ENCODE results near the gene IVD. TPM values are rescaled to one million over a fixed set of nuclear protein-coding genes. Genes with fewer than 3 reads are reported as not detected.
A peak's percentile ranks its signal among the peaks of the same experiment; 100 is the strongest.

The IVD gene
- total RNA-seq, 2 donors from 2014 or later, result 74.1 to 86.1 TPM

DNA sequence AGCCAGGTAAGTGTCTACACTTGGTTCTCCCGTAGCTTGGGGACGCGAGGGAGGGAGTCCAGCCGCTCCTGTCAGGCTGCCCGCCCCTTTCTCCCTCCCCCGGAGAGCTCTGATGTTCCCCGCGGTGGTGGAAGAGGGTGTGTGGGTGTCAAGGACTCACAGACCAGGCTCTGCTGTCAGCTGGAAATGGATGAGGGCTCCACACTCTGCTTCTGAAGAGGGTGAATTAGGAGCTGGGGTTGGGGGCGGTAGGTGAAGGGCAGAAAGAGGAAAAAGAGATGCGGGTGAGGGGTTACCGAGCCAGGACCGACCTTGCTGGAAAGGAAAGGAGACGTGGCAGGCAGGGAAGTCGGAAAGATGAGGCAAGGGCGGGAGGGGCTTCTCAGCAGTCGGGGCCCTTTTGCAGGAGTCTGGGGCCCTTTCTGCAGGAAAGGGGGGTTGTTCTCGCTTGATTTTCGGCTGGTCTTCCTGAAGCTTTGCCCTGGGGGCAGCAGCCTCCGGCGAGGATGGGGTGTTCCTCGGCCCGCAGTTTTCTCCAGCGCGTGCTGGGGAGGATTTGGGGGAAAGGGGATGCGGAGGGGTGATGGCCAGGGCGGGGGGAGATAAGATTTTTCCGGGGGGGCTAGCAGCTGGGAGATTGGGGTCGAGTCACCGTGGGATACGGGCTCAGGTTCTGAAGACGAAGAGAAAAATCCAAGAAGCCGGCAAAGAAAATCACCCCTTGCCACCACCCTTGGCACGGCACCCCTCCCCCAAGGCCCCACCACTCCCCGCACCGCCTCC lies 34.6 kb downstream of the IVD start:
- no peak overlapping the region for H3K27ac ChIP-seq

DNA sequence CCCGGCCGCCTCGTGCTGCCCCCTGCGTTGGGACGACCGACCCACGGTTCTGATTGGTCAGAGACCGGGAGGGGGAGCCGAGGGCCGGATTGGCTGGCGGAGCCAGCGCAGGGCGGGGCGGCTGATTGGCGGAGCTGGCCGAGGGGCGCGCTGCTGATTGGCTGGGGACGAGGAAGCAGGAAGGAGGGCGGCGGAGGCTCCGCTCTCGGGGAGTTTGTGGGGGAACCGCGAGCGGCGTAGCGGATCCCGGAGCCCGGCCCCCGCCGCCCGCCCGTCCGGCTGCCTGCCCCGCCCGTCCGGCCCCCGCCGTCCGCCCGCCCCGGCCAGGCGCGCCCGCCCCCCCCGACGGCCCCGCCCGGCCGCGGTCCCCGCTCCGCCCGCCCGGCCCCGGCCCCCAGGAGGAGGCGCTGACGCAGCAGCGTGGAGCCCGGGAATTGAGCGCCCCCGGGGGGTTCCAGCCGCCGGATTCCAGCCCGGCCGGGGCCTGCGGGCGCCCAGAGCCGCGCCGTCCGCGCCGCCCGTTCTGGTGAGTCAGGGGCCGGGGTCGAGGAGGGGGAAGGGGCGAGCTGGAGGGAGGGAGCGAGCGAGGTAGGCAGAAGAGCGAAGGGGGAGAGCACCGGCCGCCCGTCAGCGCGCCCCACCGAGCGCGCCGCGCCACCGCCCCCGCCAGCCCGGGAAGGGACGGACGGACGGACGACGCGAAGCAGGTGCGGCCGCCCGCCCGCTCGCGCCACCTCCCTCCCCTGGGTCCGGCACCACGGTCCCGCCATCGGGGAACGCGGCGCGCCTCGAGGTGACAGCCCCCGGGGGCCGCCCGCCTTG lies 35.4 kb downstream of the IVD start, which contains the start of gene BAHD1:
Gene BAHD1 (plus strand): TSS at position 211 of the 822 bp plus-strand sequence. CDS start 17,512 bp downstream, outside the sequence.
- Histone ChIP-seq H3K27me3 (no peaks in the 10 kb centered on the region), H3K4me3 (peak within 1 kb of the TSS; percentile 79), H3K9ac (ENCODE audit: low read depth in 2 of 2, low read length in 2 of 2) (peak within 1 kb of the TSS; percentile 81 to 86), H3K4me1 (peaks cover 13% of the 10 kb centered on the region), H3K27ac (peak within 1 kb of the TSS; percentile 53), H3K36me3 (no peaks in the 10 kb centered on the region), H3K9me3 (no peaks in the 10 kb centered on the region)
- intact Hi-C loops (cut with DNase I), result no loop called here
- TF ChIP-seq, protein P1, sequence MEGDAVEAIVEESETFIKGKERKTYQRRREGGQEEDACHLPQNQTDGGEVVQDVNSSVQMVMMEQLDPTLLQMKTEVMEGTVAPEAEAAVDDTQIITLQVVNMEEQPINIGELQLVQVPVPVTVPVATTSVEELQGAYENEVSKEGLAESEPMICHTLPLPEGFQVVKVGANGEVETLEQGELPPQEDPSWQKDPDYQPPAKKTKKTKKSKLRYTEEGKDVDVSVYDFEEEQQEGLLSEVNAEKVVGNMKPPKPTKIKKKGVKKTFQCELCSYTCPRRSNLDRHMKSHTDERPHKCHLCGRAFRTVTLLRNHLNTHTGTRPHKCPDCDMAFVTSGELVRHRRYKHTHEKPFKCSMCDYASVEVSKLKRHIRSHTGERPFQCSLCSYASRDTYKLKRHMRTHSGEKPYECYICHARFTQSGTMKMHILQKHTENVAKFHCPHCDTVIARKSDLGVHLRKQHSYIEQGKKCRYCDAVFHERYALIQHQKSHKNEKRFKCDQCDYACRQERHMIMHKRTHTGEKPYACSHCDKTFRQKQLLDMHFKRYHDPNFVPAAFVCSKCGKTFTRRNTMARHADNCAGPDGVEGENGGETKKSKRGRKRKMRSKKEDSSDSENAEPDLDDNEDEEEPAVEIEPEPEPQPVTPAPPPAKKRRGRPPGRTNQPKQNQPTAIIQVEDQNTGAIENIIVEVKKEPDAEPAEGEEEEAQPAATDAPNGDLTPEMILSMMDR (IDR thresholded peaks at IDR 0.05), result no peak
- DNase-seq, result peak; percentile 98

More for the DNA sequence above, 34.6 kb downstream of the IVD start:
- Histone ChIP-seq H3K27me3 (no peaks in the 10 kb centered on the region), H3K4me1 (peaks cover 10% of the 10 kb centered on the region), H3K9me3 (no peaks in the 10 kb centered on the region), H3K36me3 (no peaks in the 10 kb centered on the region), H3K4me3 (peak overlapping the region; percentile 47), H3K9ac (ENCODE audit: low read depth in 2 of 2, low read length in 2 of 2) (peak overlapping the region; percentile 54 to 81)
- DNase-seq, result peak; percentile 59
- TF ChIP-seq, protein P1 (IDR thresholded peaks at IDR 0.05), result no peak
- intact Hi-C loops (cut with DNase I), result no loop called here

DNA sequence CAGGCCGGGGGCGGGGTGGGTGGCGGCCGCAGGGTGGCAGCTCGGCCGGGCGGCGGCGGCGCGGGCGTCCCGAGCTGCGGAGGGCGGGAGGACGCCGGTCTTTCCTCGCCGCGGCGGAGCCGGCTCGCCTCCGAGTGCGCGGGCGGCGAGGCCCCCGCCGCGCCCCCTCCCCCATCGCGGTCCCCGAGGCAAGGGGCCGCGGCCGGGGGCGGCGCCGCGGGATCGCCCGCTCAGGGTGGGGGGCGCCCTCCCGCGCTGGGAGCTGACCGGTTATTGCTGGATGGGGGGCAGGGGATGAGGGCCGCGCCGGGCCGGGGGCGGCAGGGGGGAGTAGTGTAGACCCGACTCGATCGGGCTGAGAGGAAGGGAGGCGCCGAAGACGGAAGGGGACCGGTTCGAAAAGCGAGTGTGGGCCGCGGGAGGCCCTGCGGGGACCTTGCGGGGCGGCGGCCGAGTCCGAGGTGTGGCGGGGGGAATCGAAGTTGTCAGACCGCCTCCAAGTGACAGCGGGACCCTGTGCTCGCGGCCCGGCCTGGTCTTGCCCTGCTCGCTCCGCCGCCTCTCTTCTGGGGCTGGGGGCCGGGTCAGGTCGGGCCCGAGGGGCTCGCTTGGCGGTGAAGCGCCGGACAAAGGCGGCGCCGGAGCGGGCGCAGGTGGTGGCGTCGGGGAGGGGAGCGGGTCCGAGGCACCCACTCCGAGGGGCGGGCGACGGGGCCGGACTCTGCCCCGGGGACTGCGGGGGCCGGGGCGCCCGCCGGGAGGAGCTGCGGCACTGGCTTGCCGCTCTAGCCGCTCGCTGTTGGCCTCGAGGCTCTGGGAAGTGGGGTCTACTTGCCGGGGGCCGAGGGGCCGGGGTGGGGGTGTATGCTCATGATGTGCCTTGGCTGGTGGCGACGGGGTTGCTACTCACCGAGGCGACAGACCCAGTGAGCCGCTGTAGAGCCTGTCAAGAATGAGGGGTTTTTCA lies 36.3 kb downstream of the IVD start:
- Histone ChIP-seq H3K27ac (no peak overlapping the region), H3K4me1 (peaks cover 11% of the 10 kb centered on the region), H3K9me3 (no peaks in the 10 kb centered on the region), H3K9ac (ENCODE audit: low read depth in 2 of 2, low read length in 2 of 2) (peak overlapping the region; percentile 55 to 86), H3K36me3 (no peaks in the 10 kb centered on the region), H3K27me3 (no peaks in the 10 kb centered on the region), H3K4me3 (peak overlapping the region; percentile 79)
- TF ChIP-seq, protein P1 (IDR thresholded peaks at IDR 0.05), result no peak
- peak; percentile 38 for DNase-seq
- intact Hi-C loops (cut with DNase I), result no loop called here

DNA sequence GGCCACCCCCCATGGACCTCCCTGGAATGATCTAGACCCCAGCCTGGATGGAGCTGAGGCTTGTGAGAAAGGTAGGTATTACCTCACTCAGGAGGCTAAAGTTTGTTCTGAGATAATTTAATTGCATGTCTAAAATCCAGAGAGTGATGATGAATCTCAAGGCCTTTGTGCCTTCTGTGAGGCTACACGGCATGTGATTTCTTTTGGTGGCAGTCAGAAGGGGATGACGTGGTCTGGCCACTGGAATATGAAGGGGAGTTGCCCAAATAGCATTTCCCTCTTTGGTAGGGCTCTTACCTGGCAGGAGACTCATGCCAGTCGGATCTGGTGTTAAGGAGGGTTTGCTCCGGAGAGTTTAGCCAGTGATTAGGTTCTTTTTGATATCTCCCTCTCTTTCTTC lies 37.7 kb downstream of the IVD start:
- H3K36me3 ChIP-seq, result no peaks in the 10 kb centered on the region
- intact Hi-C loops (cut with DNase I), result no loop called here
- no peaks in the 10 kb centered on the region for H3K27me3 ChIP-seq
- H3K9me3 ChIP-seq, result no peaks in the 10 kb centered on the region
- no peak overlapping the region for H3K4me3 ChIP-seq
- DNase-seq, result no peak
- H3K27ac ChIP-seq, result no peak overlapping the region
- no peak overlapping the region for H3K9ac ChIP-seq (ENCODE audit: low read depth in 2 of 2, low read length in 2 of 2)
- TF ChIP-seq, protein P1 (IDR thresholded peaks at IDR 0.05), result no peak
- H3K4me1 ChIP-seq, result peaks cover 11% of the 10 kb centered on the region

DNA sequence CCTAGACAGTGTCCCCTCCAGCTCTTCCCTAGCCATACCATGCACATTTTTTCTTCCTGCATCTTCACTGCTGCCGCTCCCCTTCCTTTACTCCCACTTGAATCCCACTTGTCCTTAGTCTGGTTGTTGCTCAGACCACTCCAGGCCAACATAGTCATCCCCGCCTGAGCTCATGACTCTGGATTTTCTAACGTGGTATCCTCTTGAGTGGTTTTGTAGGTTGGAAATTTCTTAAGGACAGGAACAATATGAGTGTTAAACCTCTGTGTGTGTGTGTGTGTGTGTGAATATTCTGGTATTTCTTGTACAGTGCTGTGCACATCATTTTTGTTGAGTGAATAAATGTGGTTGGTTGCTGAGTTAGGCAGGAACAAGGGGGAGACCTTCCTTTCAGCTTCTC lies 38.3 kb downstream of the IVD start:
- H3K27ac ChIP-seq, result no peak overlapping the region
- TF ChIP-seq, protein P1 (IDR thresholded peaks at IDR 0.05), result no peak
- H3K9ac ChIP-seq (ENCODE audit: low read depth in 2 of 2, low read length in 2 of 2), result no peak overlapping the region
- no peak for DNase-seq
- H3K4me1 ChIP-seq, result peaks cover 11% of the 10 kb centered on the region
- no peak overlapping the region for H3K4me3 ChIP-seq
- intact Hi-C loops (cut with DNase I), result no loop called here
- H3K36me3 ChIP-seq, result no peaks in the 10 kb centered on the region
- no peaks in the 10 kb centered on the region for H3K27me3 ChIP-seq
- H3K9me3 ChIP-seq, result no peaks in the 10 kb centered on the region
